Measurements from ENCODE around the gene ICE1.

The ICE1 gene

GRCh38 chr5:5451863-5452262 is 29.4 kb downstream of the ICE1 start:
- TF ChIP-seq REST (IDR thresholded peaks at IDR 0.05; ENCODE audit: insufficient read depth in 1 of 2, low read depth in 2 of 2, low read length in 2 of 2), result no peak
- TF ChIP-seq SIN3A (IDR thresholded peaks at IDR 0.05; ENCODE audit: borderline replicate concordance, insufficient read depth, low read length), result no peak
- TF ChIP-seq POLR2AphosphoS5 (IDR thresholded peaks at IDR 0.05; ENCODE audit: low read depth, low read length), result no peak
- no peak for TF ChIP-seq TAF1 (IDR thresholded peaks at IDR 0.05; ENCODE audit: borderline replicate concordance, insufficient read depth, low read length)
- no peak for TF ChIP-seq FOXP2 (optimal IDR thresholded peaks at IDR 0.05; ENCODE audit: borderline replicate concordance, extremely low read depth, extremely low read length, insufficient read depth)

- TF ChIP-seq FOXP2 (optimal IDR thresholded peaks at IDR 0.05; ENCODE audit: borderline replicate concordance, extremely low read depth, extremely low read length, insufficient read depth) (no peak), SIN3A (IDR thresholded peaks at IDR 0.05; ENCODE audit: borderline replicate concordance, insufficient read depth, low read length) (no peak), REST (IDR thresholded peaks at IDR 0.05; ENCODE audit: insufficient read depth in 1 of 2, low read depth in 2 of 2, low read length in 2 of 2) (no peak), TAF1 (IDR thresholded peaks at IDR 0.05; ENCODE audit: borderline replicate concordance, insufficient read depth, low read length) (no peak), POLR2AphosphoS5 (IDR thresholded peaks at IDR 0.05; ENCODE audit: low read depth, low read length) (no peak)
Observed at GRCh38 chr5:5453131-5453530, 30.7 kb downstream of the ICE1 start.

- TF ChIP-seq SIN3A (IDR thresholded peaks at IDR 0.05; ENCODE audit: borderline replicate concordance, insufficient read depth, low read length) (no peak), FOXP2 (optimal IDR thresholded peaks at IDR 0.05; ENCODE audit: borderline replicate concordance, extremely low read depth, extremely low read length, insufficient read depth) (no peak)
Observed at GRCh38 chr5:5454391-5454790, 31.9 kb downstream of the ICE1 start.

- TF ChIP-seq FOXP2 (optimal IDR thresholded peaks at IDR 0.05; ENCODE audit: borderline replicate concordance, extremely low read depth, extremely low read length, insufficient read depth), result no peak
- TF ChIP-seq POLR2AphosphoS5 (IDR thresholded peaks at IDR 0.05; ENCODE audit: low read depth, low read length), result no peak
- no peak for TF ChIP-seq SIN3A (IDR thresholded peaks at IDR 0.05; ENCODE audit: borderline replicate concordance, insufficient read depth, low read length)
- TF ChIP-seq TAF1 (IDR thresholded peaks at IDR 0.05; ENCODE audit: borderline replicate concordance, insufficient read depth, low read length), result no peak
- no peak for TF ChIP-seq REST (IDR thresholded peaks at IDR 0.05; ENCODE audit: insufficient read depth in 1 of 2, low read depth in 2 of 2, low read length in 2 of 2)
Observed at GRCh38 chr5:5456858-5457257, 34.4 kb downstream of the ICE1 start.

GRCh38 chr5:5460311-5460710 is 37.8 kb downstream of the ICE1 start:
- TF ChIP-seq FOXP2 (optimal IDR thresholded peaks at IDR 0.05; ENCODE audit: borderline replicate concordance, extremely low read depth, extremely low read length, insufficient read depth) (no peak), TAF1 (IDR thresholded peaks at IDR 0.05; ENCODE audit: borderline replicate concordance, insufficient read depth, low read length) (no peak), SIN3A (IDR thresholded peaks at IDR 0.05; ENCODE audit: borderline replicate concordance, insufficient read depth, low read length) (no peak), POLR2AphosphoS5 (IDR thresholded peaks at IDR 0.05; ENCODE audit: low read depth, low read length) (no peak), REST (IDR thresholded peaks at IDR 0.05; ENCODE audit: insufficient read depth in 1 of 2, low read depth in 2 of 2, low read length in 2 of 2) (no peak)
